NCI-H2029 (cell line): ENCODE measurements around the gene CHD8.
"Not testable (repeated sequence)": the region's sequence is repeated elsewhere in the genome, so short reads cannot be mapped to it uniquely, and the experiment has no call there.

Experiments
- DNase-seq: peaks from one replicate; lab custom pipeline; 2025; lab: John Stamatoyannopoulos, UW

Gene CHD8

DNA sequence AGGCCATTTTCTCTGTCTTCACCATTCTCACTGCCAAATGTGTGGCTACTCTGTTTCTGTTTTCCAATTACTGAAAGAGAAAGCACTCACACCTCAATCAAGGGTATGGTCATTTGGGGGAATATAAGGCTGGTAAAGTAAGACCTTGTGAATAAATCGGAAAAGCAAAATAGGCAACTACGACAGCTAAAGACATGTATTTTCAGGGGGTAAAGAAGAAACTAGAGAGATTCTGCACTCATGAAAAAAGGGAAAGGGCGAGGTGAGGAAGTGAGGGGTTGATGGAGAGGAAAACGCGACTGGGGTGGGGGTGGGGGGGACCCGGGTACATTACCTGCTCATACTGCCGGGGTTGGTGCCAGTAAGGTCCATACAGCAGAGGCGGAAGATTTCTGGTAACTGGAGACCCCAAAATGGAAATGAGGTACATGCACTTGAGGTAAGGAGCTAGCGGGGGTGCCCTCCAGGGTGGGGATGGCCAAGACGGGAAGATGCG, 19.3 kb downstream of the CHD8 start:
- DNase-seq, result no peak

- no peak for DNase-seq
Measured at GRCh38 chr14:21431126-21431525, 24.8 kb downstream of the CHD8 start.

DNA sequence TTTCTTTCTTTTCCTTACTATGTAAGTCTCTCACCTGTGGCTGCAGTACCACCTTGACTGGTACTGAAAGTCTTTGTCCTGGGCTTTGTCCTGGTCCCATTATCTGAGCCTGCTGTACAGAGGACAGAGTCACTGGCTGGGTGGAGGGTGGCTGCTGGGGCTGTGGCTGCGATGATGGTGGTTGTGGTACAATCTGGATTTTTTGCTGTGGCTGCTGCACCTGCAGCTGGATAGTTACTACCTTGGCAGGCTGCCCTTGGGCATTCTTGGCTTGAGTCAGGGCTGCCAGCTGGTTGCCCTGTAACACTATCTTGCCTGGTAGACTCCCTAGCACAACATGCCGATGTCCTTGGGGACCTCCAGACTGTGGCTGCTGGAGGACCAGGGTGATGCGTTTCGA, 27.0 kb downstream of the CHD8 start:
- peak; percentile 80 for DNase-seq

DNA sequence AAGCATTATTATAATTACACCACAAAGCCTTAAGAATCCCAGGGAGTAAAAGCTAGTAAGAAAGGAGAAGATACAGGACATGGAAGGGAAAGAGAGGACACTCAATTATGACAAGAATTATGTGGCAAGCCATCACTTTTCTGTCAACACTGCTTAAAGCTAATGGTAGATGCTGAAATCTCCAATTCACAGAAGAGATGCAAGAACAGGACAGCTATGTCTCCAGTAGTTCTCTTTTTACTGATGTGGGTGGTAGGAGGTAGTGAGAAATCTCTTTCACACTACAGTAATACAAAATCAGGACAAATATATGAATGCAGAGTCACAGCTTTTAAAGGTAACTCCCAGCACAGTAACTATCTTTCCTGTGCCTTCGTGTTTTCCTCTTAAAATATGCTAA, 29.2 kb downstream of the CHD8 start:
- DNase-seq, result no peak

GRCh38 chr14:21419528-21419927, 36.4 kb downstream of the CHD8 start:
- DNase-seq, result no peak

DNA sequence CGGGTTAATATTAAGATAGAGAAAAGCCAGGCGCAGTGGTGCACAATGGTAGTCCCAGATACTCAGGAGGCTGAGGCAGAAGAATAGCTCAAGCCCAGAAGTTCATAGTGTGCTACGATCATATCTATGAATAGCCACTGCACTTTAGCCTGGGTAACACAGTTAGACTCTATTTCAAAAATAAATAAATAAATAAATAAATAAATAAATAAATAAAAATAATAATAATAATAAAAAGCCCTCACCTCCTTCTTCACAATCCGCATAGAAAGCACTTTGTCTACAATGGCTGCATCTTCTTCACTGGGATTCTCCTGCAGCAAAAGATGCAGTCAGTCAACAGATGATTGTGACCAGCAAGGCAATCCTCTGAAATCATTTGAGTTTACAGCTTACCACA, 40.6 kb downstream of the CHD8 start:
- DNase-seq, result no peak

- DNase-seq, result no peak
Measured at GRCh38 chr14:21414137-21414631, 41.7 kb downstream of the CHD8 start.

GRCh38 chr14:21408147-21408546, 47.8 kb downstream of the CHD8 start:
- no peak for DNase-seq

GRCh38 chr14:21406213-21406612, 49.7 kb downstream of the CHD8 start:
- DNase-seq, result no peak

GRCh38 chr14:21405097-21405496, 50.8 kb downstream of the CHD8 start:
- no peak for DNase-seq

- DNase-seq, result no peak
Measured at GRCh38 chr14:21399311-21399870, 56.5 kb downstream of the CHD8 start.

GRCh38 chr14:21398901-21399300, 57.0 kb downstream of the CHD8 start:
- DNase-seq, result no peak

DNA sequence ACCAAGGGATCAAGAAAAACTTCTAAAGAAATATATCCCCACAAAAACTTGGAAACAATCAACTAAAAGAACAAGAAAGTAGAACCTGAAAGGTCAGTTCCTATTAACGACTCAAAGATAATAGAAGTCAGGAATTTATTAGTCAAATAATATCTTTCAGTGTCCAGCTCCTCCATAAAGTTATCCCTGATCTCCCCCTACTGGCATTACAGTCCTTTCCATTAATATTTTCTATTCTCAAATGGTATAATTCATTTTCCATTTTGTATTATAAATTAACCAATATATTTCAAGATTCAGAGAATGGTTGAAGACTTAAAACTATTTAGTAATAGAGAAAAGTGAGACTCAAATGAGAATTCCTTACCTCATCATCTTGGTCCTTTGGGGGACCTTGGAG, 60.5 kb downstream of the CHD8 start:
- DNase-seq, result no peak

DNA sequence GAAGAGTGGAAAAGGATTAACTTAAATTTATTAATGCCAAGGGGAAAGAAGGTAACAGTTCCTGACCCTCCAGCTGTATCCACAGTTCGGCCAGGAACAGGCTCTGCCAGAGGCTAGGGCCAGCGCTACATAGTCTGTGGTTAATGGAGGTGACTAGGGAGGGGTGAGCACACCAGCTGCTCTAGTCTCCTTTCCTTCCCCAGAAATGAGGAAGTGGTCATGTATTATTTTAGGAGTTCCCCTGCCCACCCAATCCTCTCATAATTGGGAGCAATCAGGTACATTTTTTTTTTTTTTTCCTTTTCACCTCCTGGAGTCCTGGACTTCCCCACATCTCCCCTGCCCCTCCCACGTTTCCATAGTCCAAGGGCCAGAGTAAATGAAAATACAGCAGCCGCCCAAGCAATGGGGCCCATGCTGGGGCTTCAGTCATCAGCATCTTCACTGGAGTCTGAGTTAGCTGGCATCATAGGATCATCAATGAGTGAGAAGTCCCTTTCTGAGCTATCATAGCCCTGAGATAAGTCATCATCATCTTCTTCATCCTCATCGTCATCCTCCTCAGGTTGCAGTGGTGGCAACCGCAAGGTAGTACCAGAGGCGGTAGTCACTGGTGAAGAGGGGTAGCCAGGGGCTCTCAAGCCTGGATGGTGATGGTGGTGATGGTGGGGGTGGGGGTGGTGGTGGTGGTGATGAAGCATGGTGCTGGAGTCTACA, 70.6 kb downstream of the CHD8 start:
- DNase-seq, result no peak

DNA sequence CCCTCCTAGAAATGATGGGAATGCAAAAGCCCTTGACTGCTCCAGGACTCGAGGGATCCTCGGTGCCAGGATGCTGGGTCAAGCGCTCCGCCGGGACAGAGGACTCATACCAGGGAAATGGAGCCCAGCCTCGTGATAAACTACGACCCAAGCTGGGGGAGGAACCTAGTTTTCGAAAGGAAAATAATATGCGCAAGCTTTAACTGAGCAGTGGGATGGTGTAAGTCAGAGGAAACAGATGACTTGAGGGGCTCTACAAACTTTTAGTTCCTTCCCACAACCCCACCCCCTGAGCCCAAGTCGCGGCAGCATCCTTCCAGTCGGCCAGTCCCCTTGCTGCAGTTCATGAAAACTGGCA, 71.5 kb downstream of the CHD8 start:
- DNase-seq, result no peak

DNA sequence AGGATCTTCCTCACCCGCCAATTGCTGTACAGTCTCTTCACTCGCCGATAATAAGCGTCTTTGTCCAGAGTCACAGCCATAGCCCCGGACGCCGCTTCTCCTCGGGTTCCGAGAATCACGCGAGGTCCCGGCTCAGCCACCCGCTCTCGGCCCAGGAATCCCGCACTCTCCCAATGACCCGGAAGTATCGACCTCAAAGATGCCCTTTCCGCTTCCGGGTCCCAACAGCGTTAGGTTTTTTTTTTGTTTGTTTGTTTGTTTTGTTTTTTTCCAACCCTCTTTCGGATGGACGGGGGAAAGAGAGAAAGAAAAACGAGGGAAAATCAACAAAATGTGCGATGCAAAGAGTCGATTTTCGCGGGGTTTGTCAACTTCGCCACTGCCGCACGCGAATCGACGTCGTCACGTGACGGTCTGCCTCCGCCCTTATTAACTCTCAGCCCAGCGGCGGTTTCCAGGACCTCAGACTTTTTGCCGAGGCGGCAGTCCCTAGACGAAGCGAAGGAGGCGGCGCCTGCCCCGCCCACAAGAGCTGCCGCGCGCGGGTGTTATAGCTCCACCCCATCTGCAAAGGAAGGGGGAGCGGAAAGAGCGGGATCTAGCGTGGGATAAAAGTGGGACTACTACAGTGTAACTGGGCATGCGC, 72.0 kb downstream of the CHD8 start, which contains the start of gene SUPT16H:
TSS of gene SUPT16H (minus strand) at position 172 of the 646 bp plus-strand sequence. CDS start at position 80, 92 bp downstream.
- peak; percentile 97 for DNase-seq

DNA sequence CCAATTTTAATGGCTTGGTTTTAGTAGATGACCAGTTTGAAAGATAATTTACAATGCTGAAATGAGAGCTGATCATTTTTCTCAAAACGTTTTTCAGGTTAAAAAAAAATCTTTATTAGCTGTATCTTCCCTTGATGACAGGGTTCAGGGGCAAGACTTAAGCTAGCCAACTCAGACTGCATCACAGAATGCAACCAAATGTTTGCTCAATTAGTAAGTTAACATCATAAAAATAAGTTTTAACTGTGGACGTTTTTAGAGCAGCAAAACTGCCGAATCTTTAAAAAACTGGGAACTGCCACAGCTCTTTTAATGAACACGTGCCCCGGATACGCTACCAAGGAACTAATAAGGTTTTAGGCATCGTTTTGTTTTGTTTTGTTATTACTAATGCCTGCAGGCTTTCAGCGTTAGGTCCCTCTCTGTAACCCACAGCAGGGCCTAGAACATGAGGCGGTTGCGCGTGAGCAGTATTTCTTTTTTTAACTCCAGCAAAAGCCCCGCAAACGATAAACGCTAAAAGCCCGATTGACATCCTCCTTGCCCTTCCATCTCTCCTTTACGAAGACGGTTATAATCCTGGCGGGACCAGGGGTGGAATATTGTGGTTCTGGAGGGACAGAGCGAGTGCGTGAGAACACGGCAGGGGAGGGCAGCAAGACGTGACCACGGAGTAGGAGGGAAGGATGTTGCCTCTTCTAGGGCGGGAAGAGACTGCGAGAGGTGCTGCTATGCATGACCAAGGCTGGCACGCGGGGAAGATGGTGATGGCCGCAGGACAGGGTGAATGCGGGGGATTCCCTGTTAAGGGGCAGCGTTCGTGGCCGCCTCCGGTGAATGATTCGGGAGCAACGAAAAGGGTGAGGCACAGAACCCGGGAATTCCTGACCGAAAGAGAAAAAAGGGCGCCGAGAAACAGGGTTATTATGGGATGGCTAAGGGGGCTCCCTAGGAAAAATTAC, 72.8 kb downstream of the CHD8 start:
- DNase-seq, result peak; percentile 28

GRCh38 chr14:21382095-21382494, 73.8 kb downstream of the CHD8 start:
- no peak for DNase-seq

GRCh38 chr14:21379338-21379737, 76.6 kb downstream of the CHD8 start:
- no peak for DNase-seq

DNA sequence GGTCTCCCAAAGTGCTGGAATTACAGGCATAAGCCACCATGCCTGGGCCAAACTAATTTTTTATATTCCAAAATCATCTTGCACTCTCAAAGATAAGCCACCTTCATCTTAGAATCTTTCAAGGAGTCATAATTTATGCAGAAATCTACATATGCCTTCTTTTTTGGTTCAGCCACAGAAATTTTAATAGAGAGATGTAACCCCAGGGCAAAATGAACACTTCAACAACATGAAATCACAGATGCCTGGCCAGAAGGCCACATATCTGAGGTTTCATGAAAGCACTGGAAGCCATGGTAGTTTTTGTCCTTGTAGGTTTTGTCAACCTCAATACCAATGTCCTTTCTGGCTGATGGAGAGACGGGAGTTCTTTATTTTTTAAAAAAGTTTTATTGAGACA, 81.9 kb downstream of the CHD8 start:
- DNase-seq, result no peak

DNA sequence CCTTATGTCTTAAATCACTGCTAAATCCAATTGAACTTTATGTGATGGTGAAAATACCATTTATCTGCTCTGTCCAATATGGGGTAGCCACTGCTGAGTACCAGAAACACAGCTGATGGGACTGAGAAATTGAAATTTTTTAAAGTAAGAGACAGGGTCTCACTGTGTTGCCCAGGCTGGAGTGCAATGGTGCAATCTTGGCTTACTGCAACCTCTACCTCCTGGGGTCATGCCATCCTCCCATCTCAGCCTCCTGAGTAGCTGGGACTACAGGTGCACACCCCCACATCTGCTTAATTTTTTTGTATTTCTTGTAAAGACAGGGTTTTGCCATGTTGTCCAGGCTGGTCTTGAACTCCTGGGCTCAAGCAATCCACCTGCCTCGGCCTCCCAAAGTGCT, 83.1 kb downstream of the CHD8 start:
- DNase-seq, result not testable (repeated sequence)
